KOPT-K1 (cell line): ENCODE measurements around the gene KCNJ12.

Experiments
- H3K27ac ChIP-seq: fragments of 200-600 bp; sonication (generic); 2 replicates; pipeline ENCODE4 v1.5.1; 2016; ENCODE audit warnings: antibody characterized with exemption, mild to moderate bottlenecking, low read depth, low read length; ENCODE audit not compliant: poor library complexity, severe bottlenecking
- H3K36me3 ChIP-seq: fragments of 200-600 bp; sonication (generic); 2 replicates; pipeline ENCODE4 v1.5.1; 2017; ENCODE audit warnings: antibody characterized with exemption, mild to moderate bottlenecking, low read length, moderate library complexity; ENCODE audit not compliant: insufficient read depth
- H3K9me3 ChIP-seq: fragments of 200-600 bp; sonication (generic); 2 replicates; pipeline ENCODE4 v1.5.1; 2017; ENCODE audit warnings: antibody characterized with exemption, low read length, mild to moderate bottlenecking; ENCODE audit not compliant: insufficient read depth, poor library complexity, severe bottlenecking

Gene KCNJ12

GRCh38 chr17:21357281-21357680, 18.9 kb upstream of the KCNJ12 start:
- H3K36me3 ChIP-seq = no peaks in the 10 kb centered on the region
- H3K27ac ChIP-seq = no peak overlapping the region
- H3K9me3 ChIP-seq = no peaks in the 10 kb centered on the region

- Histone ChIP-seq H3K27ac (no peak overlapping the region), H3K9me3 (no peaks in the 10 kb centered on the region), H3K36me3 (no peaks in the 10 kb centered on the region)
Observed at GRCh38 chr17:21357696-21358656, 18.2 kb upstream of the KCNJ12 start.

GRCh38 chr17:21358682-21359482, 17.3 kb upstream of the KCNJ12 start:
- Histone ChIP-seq H3K36me3 (no peaks in the 10 kb centered on the region), H3K9me3 (no peaks in the 10 kb centered on the region), H3K27ac (no peak overlapping the region)

- Histone ChIP-seq H3K27ac (no peak overlapping the region), H3K9me3 (no peaks in the 10 kb centered on the region), H3K36me3 (no peaks in the 10 kb centered on the region)
Observed at GRCh38 chr17:21359483-21359840, 16.7 kb upstream of the KCNJ12 start.

GRCh38 chr17:21360048-21360447, 16.1 kb upstream of the KCNJ12 start:
- no peaks in the 10 kb centered on the region for H3K9me3 ChIP-seq
- no peak overlapping the region for H3K27ac ChIP-seq
- H3K36me3 ChIP-seq = no peaks in the 10 kb centered on the region

GRCh38 chr17:21361020-21361809, 14.9 kb upstream of the KCNJ12 start:
- Histone ChIP-seq H3K9me3 (no peaks in the 10 kb centered on the region), H3K27ac (no peak overlapping the region), H3K36me3 (no peaks in the 10 kb centered on the region)

- Histone ChIP-seq H3K36me3 (no peaks in the 10 kb centered on the region), H3K9me3 (no peaks in the 10 kb centered on the region)
Observed at GRCh38 chr17:21362331-21362931, 13.7 kb upstream of the KCNJ12 start.

GRCh38 chr17:21363776-21364642, 12.1 kb upstream of the KCNJ12 start:
- H3K27ac ChIP-seq = no peak overlapping the region
- H3K9me3 ChIP-seq = no peaks in the 10 kb centered on the region
- H3K36me3 ChIP-seq = no peaks in the 10 kb centered on the region

More at GRCh38 chr17:21362331-21362931, 13.7 kb upstream of the KCNJ12 start:
- H3K27ac ChIP-seq = no peak overlapping the region

- no peak overlapping the region for H3K27ac ChIP-seq
- no peaks in the 10 kb centered on the region for H3K9me3 ChIP-seq
- H3K36me3 ChIP-seq = no peaks in the 10 kb centered on the region
Observed at GRCh38 chr17:21365016-21365415, 11.1 kb upstream of the KCNJ12 start.

GRCh38 chr17:21368545-21369246, 7.5 kb upstream of the KCNJ12 start:
- Histone ChIP-seq H3K9me3 (no peaks in the 10 kb centered on the region), H3K36me3 (no peaks in the 10 kb centered on the region), H3K27ac (no peak overlapping the region)

- no peaks in the 10 kb centered on the region for H3K36me3 ChIP-seq
- no peak overlapping the region for H3K27ac ChIP-seq
- H3K9me3 ChIP-seq = no peaks in the 10 kb centered on the region
Observed at GRCh38 chr17:21369395-21369794, 6.8 kb upstream of the KCNJ12 start.

- Histone ChIP-seq H3K9me3 (no peaks in the 10 kb centered on the region), H3K36me3 (no peaks in the 10 kb centered on the region), H3K27ac (no peak overlapping the region)
Observed at GRCh38 chr17:21370430-21370829, 5.7 kb upstream of the KCNJ12 start.

GRCh38 chr17:21371511-21372081, 4.6 kb upstream of the KCNJ12 start:
- no peaks in the 10 kb centered on the region for H3K36me3 ChIP-seq
- H3K9me3 ChIP-seq = no peaks in the 10 kb centered on the region
- H3K27ac ChIP-seq = no peak overlapping the region
